ENCODE data around the gene TRPV4. TPM values are rescaled to one million over a fixed set of nuclear protein-coding genes. Genes with fewer than 3 reads are reported as not detected.

TRPV4 gene
- total RNA-seq, 4 donors from 2014 or later = 6.6 to 10.9 (median 8.1) TPM

DNA sequence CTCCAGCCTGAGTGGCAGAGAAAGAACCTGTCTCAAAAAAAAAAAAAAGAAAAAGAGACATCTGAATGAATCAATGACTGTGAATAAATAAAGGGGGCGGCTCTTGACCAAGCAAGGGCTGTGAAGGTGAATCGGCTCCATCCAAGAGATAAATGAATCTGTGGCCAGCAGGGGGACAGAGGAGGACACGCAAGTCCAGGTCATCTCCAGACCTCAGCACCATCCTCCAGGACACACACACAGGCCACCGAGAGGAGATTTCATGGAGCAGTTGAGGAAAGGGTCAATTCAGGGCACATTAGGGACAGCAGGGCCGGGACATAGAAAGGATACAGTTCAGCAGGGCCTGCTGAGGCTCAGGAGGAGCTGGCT, 21.6 kb downstream of the TRPV4 start:
- intact Hi-C loops (cut with DNase I; ENCODE audit: low total_unique reads) = no loop called here
- 79 to 86% methylated on average over 5 of the region's 5 CpGs for WGBS, 2 donors
- TF ChIP-seq CTCF (IDR thresholded peaks at IDR 0.05) = no peak
- TF ChIP-seq POLR2A (IDR thresholded peaks at IDR 0.05) = no peak
- DNase-seq (ENCODE audit: low spot score in 2 of 2) = no peak
- no peak overlapping the region for H3K4me3 ChIP-seq (ENCODE audit: low read depth, poor library complexity, severe bottlenecking)

DNA sequence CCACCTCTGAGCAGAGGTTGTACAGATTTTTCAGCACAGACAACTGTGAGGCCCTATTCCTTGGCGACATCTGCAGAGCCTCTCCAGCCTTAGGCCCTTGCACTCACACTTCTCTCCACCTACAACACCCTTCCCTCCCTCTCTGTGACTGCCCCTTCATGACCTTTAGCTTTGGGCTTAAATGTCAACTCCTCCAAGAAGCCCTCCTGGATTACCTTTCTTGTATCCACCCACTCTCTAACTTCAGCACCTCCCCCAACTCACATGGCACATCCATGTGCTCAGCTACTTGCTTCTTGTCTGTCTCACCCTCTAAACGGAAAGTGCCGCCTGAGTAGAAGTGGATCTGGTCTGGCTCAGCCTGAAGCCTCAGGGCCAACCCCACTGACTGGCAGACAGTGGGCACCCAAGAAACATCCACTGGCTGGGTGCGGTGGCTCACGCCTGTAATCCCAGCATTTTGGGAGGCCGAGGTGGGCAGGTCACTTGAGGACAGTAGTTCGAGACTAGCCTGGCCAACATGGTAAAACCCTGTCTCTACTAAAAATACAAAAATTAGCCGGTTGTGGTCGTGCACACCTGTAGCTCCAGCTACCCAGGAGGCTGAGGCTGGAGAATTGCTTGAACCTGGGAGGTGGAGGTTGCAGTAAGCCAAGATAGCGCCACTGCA, 22.1 kb downstream of the TRPV4 start:
- intact Hi-C loops (cut with DNase I; ENCODE audit: low total_unique reads) = no loop called here
- WGBS, 2 donors = 88 to 91% methylated on average over 10 of the region's 10 CpGs

GRCh38 chr12:109808876-109809646, 24.1 kb downstream of the TRPV4 start:
- intact Hi-C loops (cut with DNase I; ENCODE audit: low total_unique reads) = no loop called here

More for the DNA sequence above, 22.1 kb downstream of the TRPV4 start:
- TF ChIP-seq CTCF (IDR thresholded peaks at IDR 0.05) (no peak), POLR2A (IDR thresholded peaks at IDR 0.05) (no peak)
- DNase-seq (ENCODE audit: low spot score in 2 of 2) = no peak
- H3K4me3 ChIP-seq (ENCODE audit: low read depth, poor library complexity, severe bottlenecking) = no peak overlapping the region

GRCh38 chr12:109807954-109808643, 25.1 kb downstream of the TRPV4 start:
- intact Hi-C loops (cut with DNase I; ENCODE audit: low total_unique reads) = no loop called here
- no peak for TF ChIP-seq POLR2A (IDR thresholded peaks at IDR 0.05)
- no peak for TF ChIP-seq CTCF (IDR thresholded peaks at IDR 0.05)
- WGBS, 2 donors = 95% methylated on average over 12 of the region's 12 CpGs
- DNase-seq (ENCODE audit: low spot score in 2 of 2) = no peak
- H3K4me3 ChIP-seq (ENCODE audit: low read depth, poor library complexity, severe bottlenecking) = no peak overlapping the region

More at GRCh38 chr12:109808876-109809646, 24.1 kb downstream of the TRPV4 start:
- TF ChIP-seq POLR2A (IDR thresholded peaks at IDR 0.05) (no peak), CTCF (IDR thresholded peaks at IDR 0.05) (no peak)
- no peak overlapping the region for H3K4me3 ChIP-seq (ENCODE audit: low read depth, poor library complexity, severe bottlenecking)
- 96% methylated on average over 4 of the region's 4 CpGs for WGBS, 2 donors
- no peak for DNase-seq (ENCODE audit: low spot score in 2 of 2)

GRCh38 chr12:109804820-109805761, 28.1 kb downstream of the TRPV4 start:
- intact Hi-C loops (cut with DNase I; ENCODE audit: low total_unique reads) = loop anchor here (1.0 kb wide), 1 partner anchor 40 kb away; no protein-coding TSS in a partner anchor
- no peak overlapping the region for H3K4me3 ChIP-seq (ENCODE audit: low read depth, poor library complexity, severe bottlenecking)
- DNase-seq (ENCODE audit: low spot score in 2 of 2) = peak; percentile 50 to 94
- TF ChIP-seq CTCF (IDR thresholded peaks at IDR 0.05) = peak in 1 of 3 donors; percentile 76
- TF ChIP-seq POLR2A (IDR thresholded peaks at IDR 0.05) = no peak
- 34 to 43% methylated on average over 12 of the region's 12 CpGs for WGBS, 2 donors

Data from lower leg skin (tissue), 4 donors.